Measurements from ENCODE around the gene F8. TPM values are rescaled to one million over a fixed set of nuclear protein-coding genes. Genes with fewer than 3 reads are reported as not detected.

The F8 gene
- total and polyA plus RNA-seq, 9 of the 15 experiments (the other 6 are each of a cell fraction or from before 2014, with no cell fraction given) = 0.41 to 3.8 (median 0.91) TPM

DNA sequence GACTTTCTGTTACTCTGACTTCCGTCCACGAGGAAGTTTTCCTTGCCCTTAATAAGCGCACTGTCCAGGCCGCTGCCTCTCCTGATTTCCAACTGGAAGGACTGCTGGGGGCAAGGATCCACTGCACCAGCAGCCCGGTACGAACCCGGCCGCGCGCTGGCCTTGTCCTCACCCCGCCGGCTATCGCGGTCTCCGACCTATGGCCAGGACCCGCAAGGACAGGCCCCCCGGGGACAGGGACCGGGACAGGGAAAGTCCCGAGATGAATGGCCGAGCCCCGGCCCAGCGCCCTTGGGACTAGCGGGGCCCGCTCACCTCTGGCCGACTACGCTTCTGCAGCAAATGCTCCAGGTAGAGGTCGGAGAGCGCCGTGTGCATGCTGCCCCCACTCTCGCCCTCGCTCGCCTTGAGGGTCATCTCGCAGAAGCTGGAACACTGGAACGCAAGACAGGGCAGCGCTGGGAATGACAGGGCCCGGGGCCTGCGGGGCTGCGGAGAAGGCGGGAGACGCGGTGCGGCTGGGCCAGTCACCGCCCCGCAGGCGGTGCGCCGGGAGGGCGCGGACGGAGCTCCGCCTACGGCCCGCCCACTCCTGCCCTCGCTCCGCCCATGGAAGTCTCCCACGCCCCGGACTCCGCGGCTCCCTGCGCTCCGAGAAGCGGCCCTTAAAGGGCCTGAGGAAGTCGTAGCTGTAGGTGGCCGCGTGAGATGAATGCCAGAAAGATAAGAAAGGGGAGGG, 217.4 kb downstream of the F8 start, which contains the start of gene MPP1 (continued):
- TF ChIP-seq CTBP1 (IDR thresholded peaks at IDR 0.05; ENCODE audit: borderline replicate concordance) (peak; percentile 57; the same call in 1 of the 2 replicates), MAFF (IDR thresholded peaks at IDR 0.05; ENCODE audit: low read length) (no peak), NFRKB (IDR thresholded peaks at IDR 0.05; ENCODE audit: low read depth) (no peak), HMG20B (CRISPR knock-in tag; IDR thresholded peaks at IDR 0.05) (no peak), FOXK1 (CRISPR knock-in tag; IDR thresholded peaks at IDR 0.05; ENCODE audit: borderline replicate concordance) (0 out of 2 replicates have a peak, but pooled peaks have one; percentile 32)

- BruUV-seq (replicated peaks) = TSS peak; percentile 41
- no peak overlapping the region for H2AFZ ChIP-seq (ENCODE audit: low read depth, low read length)
- H3K36me3 ChIP-seq (ENCODE audit: control insufficient read depth, insufficient read depth, low read length) = peaks cover 41% of the 10 kb centered on the region
- H3K27me3 ChIP-seq (ENCODE audit: control insufficient read depth in 2 of 2, insufficient read depth in 2 of 2, low read length in 2 of 2) = no peaks in the 10 kb centered on the region
- H4K20me1 ChIP-seq (replicated peaks; ENCODE audit: control insufficient read depth, insufficient read depth, low read length) = 0 out of 2 replicates have a peak, but pooled peaks cover 12% of the 10 kb centered on the region
- peaks cover 66% of the 10 kb centered on the region for H3K79me2 ChIP-seq (ENCODE audit: control insufficient read depth, insufficient read depth, low read length)
- CTCF ChIA-PET (ENCODE audit: low intra/inter-chr PET ratio) = no interaction called here
- no peaks in the 10 kb centered on the region for H3K9me1 ChIP-seq (ENCODE audit: control insufficient read depth, insufficient read depth, low read length)
- peak in 2 of 4 experiments; percentile 3 to 37 for DNase-seq (ENCODE audit: extremely low read depth in 1 of 4, low spot score in 3 of 4)
- H3K9ac ChIP-seq (ENCODE audit: insufficient read depth in 1 of 2, low read depth in 2 of 2, low read length in 2 of 2) = peak overlapping the region; percentile 91 to 96
- ATAC-seq = peak; percentile 7
- 2% methylated on average over 6 of the region's 7 CpGs for WGBS (ENCODE audit: insufficient coverage, low coverage, missing lambda C conversion rate)
- H3K4me3 ChIP-seq = peak overlapping the region; percentile 89
- H3K9me3 ChIP-seq (replicated peaks; ENCODE audit: control insufficient read depth, insufficient read depth, low read depth, low read length) = 0 out of 2 replicates have a peak, but pooled peaks cover 6% of the 10 kb centered on the region
- peaks cover 11 to 18% of the 10 kb centered on the region in 2 experiments for H3K4me1 ChIP-seq (replicated peaks in 1 of 2; ENCODE audit: control insufficient read depth in 2 of 2, insufficient read depth in 2 of 2, low read length in 2 of 2)
- POLR2A ChIA-PET = interaction anchor here (0.7 to 2.7 kb wide), 6 partner anchors 8 to 199 kb away, joined by 3 to 23 read pairs (median 4); no protein-coding TSS in a partner anchor
- intact Hi-C loops (cut with micrococcal nuclease) (loop anchor here (2.0 kb wide), 1 partner anchor 36 kb away; no protein-coding TSS in a partner anchor), in situ Hi-C loops (cut with MboI) (no loop called here)
- H3K4me2 ChIP-seq (ENCODE audit: insufficient read depth, low read length) = peak overlapping the region; percentile 94
- FAIRE-seq = no peak
- H3K27ac ChIP-seq (ENCODE audit: extremely low read depth, low read depth, low read length) = peak overlapping the region; percentile 100
- TF ChIP-seq, protein P1, sequence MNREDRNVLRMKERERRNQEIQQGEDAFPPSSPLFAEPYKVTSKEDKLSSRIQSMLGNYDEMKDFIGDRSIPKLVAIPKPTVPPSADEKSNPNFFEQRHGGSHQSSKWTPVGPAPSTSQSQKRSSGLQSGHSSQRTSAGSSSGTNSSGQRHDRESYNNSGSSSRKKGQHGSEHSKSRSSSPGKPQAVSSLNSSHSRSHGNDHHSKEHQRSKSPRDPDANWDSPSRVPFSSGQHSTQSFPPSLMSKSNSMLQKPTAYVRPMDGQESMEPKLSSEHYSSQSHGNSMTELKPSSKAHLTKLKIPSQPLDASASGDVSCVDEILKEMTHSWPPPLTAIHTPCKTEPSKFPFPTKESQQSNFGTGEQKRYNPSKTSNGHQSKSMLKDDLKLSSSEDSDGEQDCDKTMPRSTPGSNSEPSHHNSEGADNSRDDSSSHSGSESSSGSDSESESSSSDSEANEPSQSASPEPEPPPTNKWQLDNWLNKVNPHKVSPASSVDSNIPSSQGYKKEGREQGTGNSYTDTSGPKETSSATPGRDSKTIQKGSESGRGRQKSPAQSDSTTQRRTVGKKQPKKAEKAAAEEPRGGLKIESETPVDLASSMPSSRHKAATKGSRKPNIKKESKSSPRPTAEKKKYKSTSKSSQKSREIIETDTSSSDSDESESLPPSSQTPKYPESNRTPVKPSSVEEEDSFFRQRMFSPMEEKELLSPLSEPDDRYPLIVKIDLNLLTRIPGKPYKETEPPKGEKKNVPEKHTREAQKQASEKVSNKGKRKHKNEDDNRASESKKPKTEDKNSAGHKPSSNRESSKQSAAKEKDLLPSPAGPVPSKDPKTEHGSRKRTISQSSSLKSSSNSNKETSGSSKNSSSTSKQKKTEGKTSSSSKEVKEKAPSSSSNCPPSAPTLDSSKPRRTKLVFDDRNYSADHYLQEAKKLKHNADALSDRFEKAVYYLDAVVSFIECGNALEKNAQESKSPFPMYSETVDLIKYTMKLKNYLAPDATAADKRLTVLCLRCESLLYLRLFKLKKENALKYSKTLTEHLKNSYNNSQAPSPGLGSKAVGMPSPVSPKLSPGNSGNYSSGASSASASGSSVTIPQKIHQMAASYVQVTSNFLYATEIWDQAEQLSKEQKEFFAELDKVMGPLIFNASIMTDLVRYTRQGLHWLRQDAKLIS (CRISPR knock-in tag; IDR thresholded peaks at IDR 0.05) = peak; percentile 2; the same call in 1 of the 2 replicates
- TF ChIP-seq, protein P2, sequence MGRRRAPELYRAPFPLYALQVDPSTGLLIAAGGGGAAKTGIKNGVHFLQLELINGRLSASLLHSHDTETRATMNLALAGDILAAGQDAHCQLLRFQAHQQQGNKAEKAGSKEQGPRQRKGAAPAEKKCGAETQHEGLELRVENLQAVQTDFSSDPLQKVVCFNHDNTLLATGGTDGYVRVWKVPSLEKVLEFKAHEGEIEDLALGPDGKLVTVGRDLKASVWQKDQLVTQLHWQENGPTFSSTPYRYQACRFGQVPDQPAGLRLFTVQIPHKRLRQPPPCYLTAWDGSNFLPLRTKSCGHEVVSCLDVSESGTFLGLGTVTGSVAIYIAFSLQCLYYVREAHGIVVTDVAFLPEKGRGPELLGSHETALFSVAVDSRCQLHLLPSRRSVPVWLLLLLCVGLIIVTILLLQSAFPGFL (CRISPR knock-in tag; IDR thresholded peaks at IDR 0.05) = 0 out of 2 replicates have a peak, but pooled peaks have one; percentile 30
- TF ChIP-seq, protein P3, sequence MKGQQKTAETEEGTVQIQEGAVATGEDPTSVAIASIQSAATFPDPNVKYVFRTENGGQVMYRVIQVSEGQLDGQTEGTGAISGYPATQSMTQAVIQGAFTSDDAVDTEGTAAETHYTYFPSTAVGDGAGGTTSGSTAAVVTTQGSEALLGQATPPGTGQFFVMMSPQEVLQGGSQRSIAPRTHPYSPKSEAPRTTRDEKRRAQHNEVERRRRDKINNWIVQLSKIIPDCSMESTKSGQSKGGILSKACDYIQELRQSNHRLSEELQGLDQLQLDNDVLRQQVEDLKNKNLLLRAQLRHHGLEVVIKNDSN (CRISPR knock-in tag; IDR thresholded peaks at IDR 0.05) = 0 out of 2 replicates have a peak, but pooled peaks have one; percentile 7
- TF ChIP-seq UBTF (IDR thresholded peaks at IDR 0.05; ENCODE audit: borderline replicate concordance in 1 of 2, low read depth in 2 of 2, low read length in 2 of 2) = 0 out of 4 replicates have a peak, but pooled peaks of 1 of the 2 experiments have one; percentile 38
Measured at GRCh38 chrX:154804261-154804956, 218.1 kb downstream of the F8 start.

All from K562 (cell line).